HS-27A (cell line): ENCODE data around the gene KLHDC8B.
"Not testable (repeated sequence)": the region's sequence is repeated elsewhere in the genome, so short reads cannot be mapped to it uniquely, and the experiment has no call there.

ENCODE experiments used
- DNase-seq: peaks from one replicate; pipeline ENCODE4 v3.0.0-alpha.2; 2012; ENCODE audit warnings: low read depth, missing footprints

KLHDC8B gene

GRCh38 chr3:49183873-49184272 is 12.5 kb downstream of the KLHDC8B start:
- no peak for DNase-seq

DNA sequence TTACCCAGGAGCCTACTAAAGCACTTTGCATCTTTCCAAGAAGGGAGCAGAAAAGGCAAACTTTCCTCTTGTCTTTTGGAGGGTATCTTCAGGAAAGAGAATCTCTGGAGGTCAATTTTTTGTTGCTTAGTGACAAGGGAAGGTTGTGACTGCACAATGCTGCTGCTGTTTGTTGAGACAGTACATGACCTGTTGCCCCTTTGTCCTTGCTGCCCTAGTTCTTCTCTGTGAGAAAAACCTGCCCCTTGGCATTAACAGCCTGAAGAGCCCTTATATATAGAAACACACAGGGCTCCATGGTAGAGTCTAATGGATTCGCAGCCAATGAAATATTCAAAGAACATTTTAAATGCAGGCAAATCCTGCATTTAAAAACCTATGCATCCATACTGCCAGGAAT is 20.3 kb downstream of the KLHDC8B start:
- no peak for DNase-seq

- no peak for DNase-seq
Observed at GRCh38 chr3:49198161-49198560, 26.8 kb downstream of the KLHDC8B start.

DNA sequence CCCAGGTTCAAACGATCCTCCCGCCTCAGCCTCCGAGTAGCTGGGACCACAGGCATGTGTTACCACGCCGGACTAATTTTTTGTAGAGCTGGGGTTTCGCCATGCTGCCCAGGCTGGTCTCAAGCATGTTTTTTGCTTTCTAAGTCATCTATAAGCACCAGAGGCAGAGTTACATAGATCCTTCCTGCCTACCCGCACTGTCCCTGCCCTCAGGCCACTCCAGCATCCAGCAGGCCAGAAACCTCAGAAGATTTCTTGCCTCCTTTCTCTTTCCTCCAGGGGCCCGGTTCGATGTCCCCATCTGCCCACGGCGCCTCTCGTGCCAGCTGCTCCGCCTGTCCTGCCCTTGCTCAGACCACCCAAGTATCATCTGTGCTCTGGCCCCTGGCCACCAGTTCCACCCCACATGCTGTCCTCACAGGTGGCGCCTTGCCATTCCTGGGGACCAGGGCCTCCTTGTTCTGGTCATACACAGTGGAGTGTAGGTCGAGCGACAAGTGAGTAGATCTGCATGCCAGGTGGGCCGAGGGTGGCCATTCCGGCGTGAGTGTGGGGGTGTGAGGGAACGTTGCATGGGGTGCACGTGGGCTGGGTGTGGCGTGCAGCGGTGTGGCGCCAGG is 27.3 kb downstream of the KLHDC8B start:
- DNase-seq: no peak

DNA sequence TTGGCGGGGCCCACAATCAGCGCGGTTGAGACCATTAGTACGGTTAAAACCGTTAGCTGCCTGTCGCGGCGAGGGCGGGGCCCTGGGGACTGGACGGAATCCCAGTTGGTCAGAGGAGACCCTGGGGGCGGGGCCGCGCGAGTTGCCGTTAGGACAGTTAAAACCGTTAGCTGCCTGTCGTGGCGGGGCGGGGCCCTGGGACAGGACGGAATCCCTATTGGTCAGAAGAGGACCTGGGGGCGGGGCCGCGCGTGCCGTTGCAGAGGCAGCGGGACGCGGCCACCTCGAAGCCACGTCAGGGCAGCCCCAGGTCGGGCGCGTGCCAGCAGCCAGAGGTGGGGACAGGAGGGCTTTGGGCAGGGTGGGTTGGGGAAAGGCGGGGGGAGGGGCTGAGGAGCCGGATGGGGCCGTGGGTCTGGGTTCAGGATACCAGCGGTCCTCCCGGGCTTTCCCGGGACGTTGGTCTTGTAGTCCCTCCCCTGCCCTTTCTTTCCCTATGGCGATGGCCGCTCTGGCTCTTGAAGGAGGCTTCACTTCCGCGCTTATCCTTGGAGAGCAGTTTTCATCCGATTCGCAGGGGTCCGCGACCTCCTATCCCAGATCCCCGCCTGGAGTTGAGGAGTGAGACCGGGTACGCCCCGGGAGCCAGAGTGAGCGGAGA is 28.0 kb downstream of the KLHDC8B start:
- DNase-seq: no peak

DNA sequence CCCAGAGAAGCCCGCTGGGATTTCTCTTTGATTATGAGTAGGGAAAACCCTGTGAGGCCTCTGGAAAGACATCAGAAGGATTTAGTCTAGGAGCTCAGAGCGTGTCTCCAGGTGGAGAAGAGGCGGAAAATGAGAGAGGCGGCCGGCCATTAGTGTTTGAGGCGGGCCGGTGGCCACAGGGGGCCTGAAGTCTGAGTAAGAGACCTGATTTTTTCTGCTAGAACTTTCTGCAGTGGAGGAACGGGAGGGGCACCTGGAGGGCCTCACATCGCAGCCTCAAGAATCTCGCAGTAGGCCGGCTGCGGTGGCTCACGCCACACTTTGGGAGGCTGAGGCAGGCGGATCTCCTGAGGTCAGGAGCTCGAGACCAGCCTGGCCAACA is 28.5 kb downstream of the KLHDC8B start:
- DNase-seq: no peak

- no peak for DNase-seq
Observed at GRCh38 chr3:49213541-49213943, 42.1 kb downstream of the KLHDC8B start.

GRCh38 chr3:49213998-49214397 is 42.6 kb downstream of the KLHDC8B start:
- no peak for DNase-seq

- DNase-seq: not testable (repeated sequence)
Observed at GRCh38 chr3:49216687-49217086, 45.3 kb downstream of the KLHDC8B start.

DNA sequence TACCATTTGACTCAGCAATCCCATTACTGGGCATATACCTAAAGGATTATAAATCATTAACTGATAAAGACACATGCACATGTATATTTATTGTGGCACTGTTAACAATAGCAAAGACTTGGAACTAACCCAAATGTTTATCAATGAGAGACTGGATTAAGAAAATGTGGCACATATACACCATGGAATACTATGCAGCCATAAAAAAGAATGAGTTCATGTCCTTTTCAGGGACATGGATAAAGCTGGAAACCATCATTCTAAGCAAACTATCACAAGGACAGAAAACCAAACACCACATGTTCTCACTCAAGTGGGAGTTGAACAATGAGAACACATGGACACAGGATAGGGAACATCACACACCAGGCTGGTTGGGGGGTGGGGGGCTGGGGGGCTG is 45.7 kb downstream of the KLHDC8B start:
- DNase-seq: not testable (repeated sequence)

GRCh38 chr3:49217688-49218470 is 46.5 kb downstream of the KLHDC8B start:
- DNase-seq: no peak

DNA sequence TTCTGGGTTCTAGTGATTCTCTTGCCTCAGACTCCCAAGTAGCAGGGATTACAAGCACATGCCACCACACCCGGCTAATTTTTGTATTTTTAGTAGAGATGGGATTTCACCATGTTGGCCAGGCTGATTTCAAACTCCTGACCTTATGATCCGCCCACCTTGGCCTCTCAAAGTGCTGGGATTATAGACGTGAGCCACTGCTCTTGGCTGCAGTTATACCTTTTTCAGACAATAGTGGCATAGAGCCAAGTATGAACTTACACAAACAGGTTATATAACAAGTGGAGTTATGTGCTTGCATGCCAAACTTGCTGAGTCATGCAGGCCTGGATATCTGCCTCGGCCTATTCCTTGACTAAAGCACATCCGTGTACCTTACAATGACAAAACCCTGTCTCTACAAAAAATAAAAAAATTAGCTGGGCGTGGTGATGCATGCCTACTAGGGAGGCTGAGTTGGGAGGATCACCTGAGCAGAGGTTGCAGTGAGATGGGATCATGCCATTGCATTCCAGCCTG is 47.1 kb downstream of the KLHDC8B start:
- DNase-seq: peak; percentile 50

- DNase-seq: no peak
Observed at GRCh38 chr3:49219132-49219531, 47.7 kb downstream of the KLHDC8B start.

DNA sequence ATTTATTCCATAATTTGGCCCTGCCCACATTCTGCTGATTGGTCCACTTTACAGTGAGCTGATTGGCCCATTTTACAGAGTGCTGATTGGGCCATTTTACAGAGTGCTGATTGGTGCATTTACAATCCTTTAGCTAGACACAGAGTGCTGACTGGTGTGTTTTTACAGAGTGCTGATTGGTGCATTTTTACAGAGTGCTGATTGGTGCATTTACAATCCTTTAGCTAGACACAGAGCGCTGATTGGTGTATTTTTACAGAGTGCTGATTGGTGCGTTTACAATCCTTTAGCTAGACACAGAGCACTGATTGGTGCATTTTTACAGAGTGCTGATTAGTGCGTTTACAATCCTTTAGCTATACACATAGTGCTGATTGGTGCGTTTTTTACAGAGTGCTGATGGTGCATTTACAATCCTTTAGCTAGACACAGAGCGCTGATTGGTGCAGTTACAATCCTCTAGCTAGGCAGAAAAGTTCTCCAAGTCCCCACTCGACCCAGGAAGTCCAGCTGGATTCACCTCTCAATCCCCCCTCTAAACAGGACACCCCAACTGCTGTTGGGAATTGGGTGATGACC is 49.7 kb downstream of the KLHDC8B start:
- DNase-seq: not testable (repeated sequence)

GRCh38 chr3:49222002-49222401 is 50.6 kb downstream of the KLHDC8B start:
- DNase-seq: no peak
